Posterior vena cava (tissue), 2 donors: ENCODE results near the gene KRI1. TPM values are rescaled to one million over a fixed set of nuclear protein-coding genes. Genes with fewer than 3 reads are reported as not detected.
"Not testable (repeated sequence)": the region's sequence is repeated elsewhere in the genome, so short reads cannot be mapped to it uniquely, and the experiment has no call there.

ENCODE experiments used
- DNase-seq: peaks from one replicate; pipeline ENCODE4 v3.0.0-alpha.2; 2020; ENCODE audit warnings: low spot score
- intact Hi-C, 2 donors: fragments of 100-400 bp; cut with DNase I; formaldehyde crosslinking; loops; one replicate each; pipeline versions ENCODE4 v1.14.1 to v1.14.2; 2022 to 2023
- total RNA-seq, 2 donors: library from RNA; stranded (reverse); fragmentation: NEBNext Ultra II Directional; extraction: Animal tissue kit (Norgen Biotek cat#: 25700); gene quantifications; one replicate each; pipeline ENCODE4 v1.2.1, GENCODE V29; 2021
- donor health status: DM: yes; HTN: yes; CAD: no.
- donor health status: DM: yes; HTN: yes; CAD: no.

Gene KRI1
- total RNA-seq, 2 donors from 2014 or later: 15.1 to 16.5 TPM

GRCh38 chr19:10553087-10553667 lies 12.6 kb downstream of the KRI1 start:
- intact Hi-C loops: loop anchor here in 1 of 2 donors (2.0 kb wide), 1 partner anchor 34 kb away; no protein-coding TSS in a partner anchor
- no peak for DNase-seq

GRCh38 chr19:10552510-10553053 lies 13.2 kb downstream of the KRI1 start:
- no peak for DNase-seq
- intact Hi-C loops: loop anchor here in 1 of 2 donors (2.0 kb wide), 1 partner anchor 34 kb away; no protein-coding TSS in a partner anchor

GRCh38 chr19:10551698-10552301 lies 14.0 kb downstream of the KRI1 start:
- intact Hi-C loops: loop anchor here in 1 of 2 donors (2.0 kb wide), 1 partner anchor 33 kb away; no protein-coding TSS in a partner anchor
- no peak for DNase-seq

GRCh38 chr19:10551006-10551405 lies 14.8 kb downstream of the KRI1 start:
- intact Hi-C loops, DNase-seq: not testable (repeated sequence)

GRCh38 chr19:10550336-10550735 lies 15.5 kb downstream of the KRI1 start:
- intact Hi-C loops: no loop called here
- no peak for DNase-seq

GRCh38 chr19:10549733-10550132 lies 16.1 kb downstream of the KRI1 start:
- DNase-seq: no peak
- intact Hi-C loops: no loop called here

- DNase-seq: no peak
- intact Hi-C loops: no loop called here
These were observed 17.0 kb downstream of the KRI1 start for GRCh38 chr19:10548746-10549276.

GRCh38 chr19:10546817-10547216 lies 19.0 kb downstream of the KRI1 start:
- intact Hi-C loops: no loop called here
- DNase-seq: no peak

- intact Hi-C loops: no loop called here
- no peak for DNase-seq
These were observed 21.0 kb downstream of the KRI1 start for GRCh38 chr19:10544753-10545251.

- DNase-seq: no peak
- intact Hi-C loops: no loop called here
These were observed 21.5 kb downstream of the KRI1 start for GRCh38 chr19:10544242-10544752.

- DNase-seq: peak; percentile 89
- intact Hi-C loops: no loop called here
These were observed 22.2 kb downstream of the KRI1 start, which contains the start of gene ATG4D for GRCh38 chr19:10543420-10544241. ATG4D (plus strand) TSS chr19:10543904; CDS start chr19:10544091, 187 bp downstream.

GRCh38 chr19:10543059-10543419 lies 22.8 kb downstream of the KRI1 start:
- intact Hi-C loops: no loop called here
- DNase-seq: no peak

GRCh38 chr19:10539016-10539415 lies 26.8 kb downstream of the KRI1 start:
- DNase-seq: not testable (repeated sequence)

GRCh38 chr19:10538204-10538983 lies 27.4 kb downstream of the KRI1 start:
- intact Hi-C loops: no loop called here
- DNase-seq: no peak

More at GRCh38 chr19:10539016-10539415, 26.8 kb downstream of the KRI1 start:
- intact Hi-C loops: not testable (repeated sequence)

GRCh38 chr19:10537668-10538067 lies 28.1 kb downstream of the KRI1 start:
- no peak for DNase-seq
- intact Hi-C loops: no loop called here

GRCh38 chr19:10535613-10536012 lies 30.2 kb downstream of the KRI1 start:
- DNase-seq: no peak
- intact Hi-C loops: no loop called here

- no peak for DNase-seq
- intact Hi-C loops: no loop called here
These were observed 32.0 kb downstream of the KRI1 start for GRCh38 chr19:10533646-10534386.

GRCh38 chr19:10532457-10532856 lies 33.4 kb downstream of the KRI1 start:
- DNase-seq: no peak
- intact Hi-C loops: no loop called here
